H9 (cell line): ENCODE measurements around the gene RBFOX1. TPM values are rescaled to one million over a fixed set of nuclear protein-coding genes. Genes with fewer than 3 reads are reported as not detected.

Source experiments
- DNase-seq: peaks from one replicate; pipeline ENCODE4 v3.0.0-alpha.2; 2017
- H2AFZ ChIP-seq: one replicate; pipeline ENCODE4 v1.6.1; 2013; ENCODE audit warnings: mild to moderate bottlenecking, low read length, control low read depth, moderate library complexity
- H2AK5ac ChIP-seq: 2 replicates; pipeline ENCODE4 v1.6.1; 2013; ENCODE audit warnings: low read length, control low read depth, mixed read lengths; ENCODE audit not compliant: insufficient read length
- H2BK120ac ChIP-seq: one replicate; pipeline ENCODE4 v1.6.1; 2013; ENCODE audit warnings: low read depth, mild to moderate bottlenecking, low read length, control low read depth, inconsistent platforms; ENCODE audit not compliant: poor library complexity, severe bottlenecking
- H2BK12ac ChIP-seq: 2 replicates; pipeline ENCODE4 v1.6.1; 2013; ENCODE audit warnings: low read length, control low read depth, mixed read lengths, low read depth; ENCODE audit not compliant: insufficient read length
- H2BK15ac ChIP-seq: 2 replicates; pipeline ENCODE4 v1.6.1; 2013; ENCODE audit warnings: low read depth, low read length, control low read depth
- H2BK20ac ChIP-seq: one replicate; pipeline ENCODE4 v1.6.1; 2013; ENCODE audit warnings: low read depth, mild to moderate bottlenecking, low read length, control low read depth, inconsistent platforms; ENCODE audit not compliant: poor library complexity, severe bottlenecking
- H2BK5ac ChIP-seq: 2 replicates; pipeline ENCODE4 v1.6.1; 2013; ENCODE audit warnings: low read length, control low read depth, mixed read lengths; ENCODE audit not compliant: insufficient read length
- H3K14ac ChIP-seq: 2 replicates; pipeline ENCODE4 v1.6.1; 2013; ENCODE audit warnings: low read length, control low read depth; ENCODE audit not compliant: insufficient read depth
- H3K18ac ChIP-seq: 2 replicates; pipeline ENCODE4 v1.6.1; 2013; ENCODE audit warnings: low read depth, mild to moderate bottlenecking, mixed read lengths, low read length, control low read depth; ENCODE audit not compliant: insufficient read length
- H3K23ac ChIP-seq: 2 replicates; pipeline ENCODE4 v1.6.1; 2013; ENCODE audit warnings: low read length, control low read depth, mixed read lengths, low read depth; ENCODE audit not compliant: insufficient read length
- H3K23me2 ChIP-seq: 2 replicates; pipeline ENCODE4 v1.6.1; 2013; ENCODE audit warnings: low read depth, mild to moderate bottlenecking, mixed read lengths, low read length, control low read depth; ENCODE audit not compliant: insufficient read length, poor library complexity, severe bottlenecking
- H3K27ac ChIP-seq: 2 replicates; pipeline ENCODE4 v1.5.1; 2013; ENCODE audit warnings: low read length, control low read depth, mixed read lengths, low read depth; ENCODE audit not compliant: insufficient read length
- H3K27me3 ChIP-seq: 2 replicates; pipeline ENCODE4 v1.6.1; 2013; ENCODE audit warnings: low read length, control low read depth, inconsistent platforms; ENCODE audit not compliant: insufficient read depth
- H3K4ac ChIP-seq: 2 replicates; pipeline ENCODE4 v1.6.1; 2013; ENCODE audit warnings: low read depth, mild to moderate bottlenecking, control low read depth, inconsistent platforms, low read length, moderate library complexity
- H3K4me1 ChIP-seq: 2 replicates; pipeline ENCODE4 v1.6.1; 2013; ENCODE audit warnings: low read length, control low read depth, inconsistent platforms; ENCODE audit not compliant: insufficient read depth
- H3K4me2 ChIP-seq: 2 replicates; pipeline ENCODE4 v1.6.1; 2013; ENCODE audit warnings: low read length, control low read depth, mixed read lengths; ENCODE audit not compliant: insufficient read length, insufficient read depth
- H3K56ac ChIP-seq: 2 replicates; pipeline ENCODE4 v1.6.1; 2013; ENCODE audit warnings: low read depth, mild to moderate bottlenecking, mixed read lengths, low read length, control low read depth; ENCODE audit not compliant: insufficient read length
- H3K79me1 ChIP-seq: 2 replicates; pipeline ENCODE4 v1.6.1; 2013; ENCODE audit warnings: low read depth, mild to moderate bottlenecking, moderate library complexity, low read length, control low read depth, inconsistent platforms; ENCODE audit not compliant: insufficient read depth, poor library complexity, severe bottlenecking
- H3K79me2 ChIP-seq: 2 replicates; pipeline ENCODE4 v1.6.1; 2013; ENCODE audit warnings: low read length, control low read depth, inconsistent platforms; ENCODE audit not compliant: insufficient read depth
- H3K9ac ChIP-seq: 2 replicates; pipeline ENCODE4 v1.6.1; 2013; ENCODE audit warnings: low read length, control low read depth, mixed read lengths; ENCODE audit not compliant: insufficient read length; ENCODE audit errors: extremely low read depth
- H3K9me3 ChIP-seq: one replicate; pipeline ENCODE4 v1.6.1; 2013; ENCODE audit warnings: low read depth, low read length, inconsistent platforms; ENCODE audit not compliant: control insufficient read depth
- H3T11ph ChIP-seq: one replicate; pipeline ENCODE4 v1.6.1; 2013; ENCODE audit warnings: mild to moderate bottlenecking, low read length, control low read depth, inconsistent platforms
- H4K20me1 ChIP-seq: one replicate; pipeline ENCODE4 v1.6.1; 2013; ENCODE audit not compliant: control insufficient read depth, insufficient read length, insufficient read depth
- H4K5ac ChIP-seq: 2 replicates; pipeline ENCODE4 v1.6.1; 2013; ENCODE audit warnings: low read depth, mild to moderate bottlenecking, mixed read lengths, low read length, control low read depth; ENCODE audit not compliant: insufficient read length
- H4K8ac ChIP-seq: replicated peaks from 2 replicates; pipeline ENCODE4 v1.6.1; 2013; ENCODE audit warnings: low read length, control low read depth, mixed read lengths, low read depth; ENCODE audit not compliant: insufficient read length
- H4K91ac ChIP-seq: 2 replicates; pipeline ENCODE4 v1.6.1; 2013; ENCODE audit warnings: low read depth, mild to moderate bottlenecking, moderate library complexity, mixed read lengths, low read length, control low read depth; ENCODE audit not compliant: insufficient read length
- H3K27ac Mint-ChIP-seq, 3 experiments: 2 replicates in 2 of 3; 3 replicates in 1 of 3; pipeline ENCODE4 v1.8.0; 2020 to 2021; ENCODE audit warnings: mixed read lengths in 3 of 3, mild to moderate bottlenecking in 1 of 3, moderate library complexity in 1 of 3
- H3K27me3 Mint-ChIP-seq: 2 replicates; pipeline ENCODE4 v1.8.0; 2021; ENCODE audit warnings: low read depth, mild to moderate bottlenecking, moderate library complexity, mixed read lengths
- H3K36me3 Mint-ChIP-seq, 3 experiments: 2 replicates in 2 of 3; 3 replicates in 1 of 3; pipeline ENCODE4 v1.8.0; 2020 to 2021; ENCODE audit warnings: low read depth in 3 of 3, mixed read lengths in 3 of 3; ENCODE audit not compliant: insufficient read depth in 1 of 3
- H3K4me1 Mint-ChIP-seq, 2 experiments: 2 replicates each; pipeline ENCODE4 v1.8.0; 2020; ENCODE audit warnings: mixed read lengths in 2 of 2
- H3K4me3 Mint-ChIP-seq, 2 experiments: 2 replicates in 1 of 2; 3 replicates in 1 of 2; pipeline ENCODE4 v1.8.0; 2020 to 2021; ENCODE audit warnings: mild to moderate bottlenecking in 2 of 2, mixed read lengths in 2 of 2, moderate library complexity in 1 of 2
- H3K9me3 Mint-ChIP-seq, 2 experiments: 2 replicates in 1 of 2; 3 replicates in 1 of 2; pipeline ENCODE4 v1.8.0; 2020; ENCODE audit warnings: mild to moderate bottlenecking in 2 of 2, mixed read lengths in 2 of 2, moderate library complexity in 1 of 2
- WGBS: extraction: QIAGEN DNeasy Blood & Tissue Kit; methylation state at CpG from one replicate; pipeline ENCODE4 v1.1.7; 2013; ENCODE audit warnings: missing lambda C conversion rate, low lambda C conversion rate, mixed read lengths; ENCODE audit not compliant: insufficient read length; ENCODE audit errors: extremely low coverage; 5-methylcytosine and 5-hydroxymethylcytosine counted together
- total RNA-seq: library from RNA; stranded (reverse); gene quantifications from 2 replicates; pipeline ENCODE4 v1.2.1, GENCODE V29; 2021
- TF ChIP-seq, protein P1 (sequence below): fragments of 200-600 bp; sonication (generic); conservative IDR thresholded peaks from 3 replicates; pipeline ENCODE4 v1.8.0; 2021; ENCODE audit warnings: antibody characterized with exemption, mild to moderate bottlenecking

The RBFOX1 gene
- total RNA-seq, 1 experiment from 2014 or later: 2.0 TPM

DNA sequence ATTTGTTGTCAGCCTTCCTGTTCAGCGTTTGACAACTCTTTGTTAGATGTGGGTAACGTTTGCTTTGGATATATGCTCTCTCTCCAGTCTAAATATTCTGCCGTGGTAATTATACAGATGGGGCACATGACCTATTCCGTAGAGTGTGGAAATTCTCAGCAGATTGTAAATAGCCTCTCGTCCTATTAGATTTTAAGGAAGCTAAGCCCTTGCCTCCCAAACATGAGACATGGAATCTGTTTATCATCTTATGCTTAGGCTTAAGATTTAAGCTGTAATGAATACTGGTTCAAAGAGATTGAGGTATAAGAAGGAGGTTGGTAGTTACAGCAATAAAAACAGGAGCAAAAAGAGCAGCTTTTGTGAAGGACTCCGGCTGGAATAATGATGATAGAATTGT lies 87.4 kb downstream of the RBFOX1 start:
- Histone ChIP-seq H2BK5ac (no peak overlapping the region), H2AK5ac (no peak overlapping the region), H3K4me1 (peaks cover 3% of the 10 kb centered on the region; the same call in 1 of the 2 replicates), H2AFZ (no peak overlapping the region), H2BK15ac (no peak overlapping the region), H3T11ph (no peak overlapping the region), H3K79me2 (no peaks in the 10 kb centered on the region), H4K8ac (no peak overlapping the region), H2BK20ac (no peak overlapping the region), H3K56ac (no peak overlapping the region), H3K23ac (no peak overlapping the region), H3K79me1 (no peaks in the 10 kb centered on the region), H4K5ac (no peak overlapping the region), H3K4ac (no peak overlapping the region), H2BK12ac (no peak overlapping the region), H3K9ac (no peak overlapping the region), H3K18ac (no peak overlapping the region), H4K91ac (no peak overlapping the region), H3K14ac (no peak overlapping the region), H3K23me2 (no peaks in the 10 kb centered on the region), H4K20me1 (no peaks in the 10 kb centered on the region), H3K9me3 (no peaks in the 10 kb centered on the region), H3K27me3 (no peaks in the 10 kb centered on the region), H3K4me2 (no peak overlapping the region), H3K27ac (no peak overlapping the region), H2BK120ac (no peak overlapping the region)
- Mint-ChIP-seq H3K9me3 (no peaks in the 10 kb centered on the region), H3K36me3 (no peaks in the 10 kb centered on the region), H3K4me1 (peaks cover 14% of the 10 kb centered on the region in 2 experiments), H3K27ac (no peak overlapping the region), H3K4me3 (no peak overlapping the region), H3K27me3 (no peaks in the 10 kb centered on the region; the same call in 1 of the 2 replicates)
- WGBS: no CpG with 5 or more reads among the region's 6 CpGs
- TF ChIP-seq, protein P1, sequence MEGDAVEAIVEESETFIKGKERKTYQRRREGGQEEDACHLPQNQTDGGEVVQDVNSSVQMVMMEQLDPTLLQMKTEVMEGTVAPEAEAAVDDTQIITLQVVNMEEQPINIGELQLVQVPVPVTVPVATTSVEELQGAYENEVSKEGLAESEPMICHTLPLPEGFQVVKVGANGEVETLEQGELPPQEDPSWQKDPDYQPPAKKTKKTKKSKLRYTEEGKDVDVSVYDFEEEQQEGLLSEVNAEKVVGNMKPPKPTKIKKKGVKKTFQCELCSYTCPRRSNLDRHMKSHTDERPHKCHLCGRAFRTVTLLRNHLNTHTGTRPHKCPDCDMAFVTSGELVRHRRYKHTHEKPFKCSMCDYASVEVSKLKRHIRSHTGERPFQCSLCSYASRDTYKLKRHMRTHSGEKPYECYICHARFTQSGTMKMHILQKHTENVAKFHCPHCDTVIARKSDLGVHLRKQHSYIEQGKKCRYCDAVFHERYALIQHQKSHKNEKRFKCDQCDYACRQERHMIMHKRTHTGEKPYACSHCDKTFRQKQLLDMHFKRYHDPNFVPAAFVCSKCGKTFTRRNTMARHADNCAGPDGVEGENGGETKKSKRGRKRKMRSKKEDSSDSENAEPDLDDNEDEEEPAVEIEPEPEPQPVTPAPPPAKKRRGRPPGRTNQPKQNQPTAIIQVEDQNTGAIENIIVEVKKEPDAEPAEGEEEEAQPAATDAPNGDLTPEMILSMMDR: no peak
- DNase-seq: no peak
